HepG2 (cell line): Measurements from ENCODE around the gene CHST6. TPM values are rescaled to one million over a fixed set of nuclear protein-coding genes. Genes with fewer than 3 reads are reported as not detected.

Experiments used
- ARID4A ChIP-seq: sonication (generic); formaldehyde crosslinking; IDR thresholded peaks from 2 replicates; pipeline ENCODE4 v1.5.0; 2020; ENCODE audit warnings: mild to moderate bottlenecking, missing genetic modification reagents, borderline replicate concordance
- CSRNP1 ChIP-seq: sonication (generic); formaldehyde crosslinking; IDR thresholded peaks from 2 replicates; pipeline ENCODE4 v1.8.1; 2023; ENCODE audit warnings: mild to moderate bottlenecking, missing genetic modification reagents
- CTCF ChIP-seq: sonication (generic); formaldehyde crosslinking; IDR thresholded peaks from 2 replicates; pipeline ENCODE4 v1.5.0; 2020; ENCODE audit warnings: mild to moderate bottlenecking, missing genetic modification reagents, moderate library complexity
- FOXP4 ChIP-seq: sonication (generic); formaldehyde crosslinking; IDR thresholded peaks from 2 replicates; pipeline ENCODE4 v1.4.0; 2020; ENCODE audit warnings: missing genetic modification reagents
- HOXA7 ChIP-seq: sonication (generic); formaldehyde crosslinking; IDR thresholded peaks from 2 replicates; pipeline ENCODE4 v1.8.1; 2022; ENCODE audit warnings: mild to moderate bottlenecking, missing genetic modification reagents, moderate library complexity
- KDM5B ChIP-seq: sonication (generic); formaldehyde crosslinking; IDR thresholded peaks from 2 replicates; pipeline ENCODE4 v1.4.0; 2020; ENCODE audit warnings: missing genetic modification reagents, mild to moderate bottlenecking, borderline replicate concordance
- MLX ChIP-seq: IDR thresholded peaks from 2 replicates; pipeline ENCODE4 v1.6.1; 2016
- RNF219 ChIP-seq: sonication (generic); formaldehyde crosslinking; IDR thresholded peaks from 2 replicates; pipeline ENCODE4 v1.5.0; 2020; ENCODE audit warnings: mild to moderate bottlenecking, missing genetic modification reagents
- YY1 ChIP-seq: IDR thresholded peaks from 2 replicates; pipeline ENCODE4 v1.6.1; 2011; ENCODE audit warnings: low read length, low read depth, moderate library complexity, mild to moderate bottlenecking; ENCODE audit not compliant: insufficient read depth, insufficient replicate concordance
- ZBTB37 ChIP-seq: sonication (generic); formaldehyde crosslinking; IDR thresholded peaks from 2 replicates; pipeline ENCODE4 v1.4.0; 2020; ENCODE audit warnings: mild to moderate bottlenecking, missing genetic modification reagents
- ZFX ChIP-seq: sonication (generic); formaldehyde crosslinking; IDR thresholded peaks from 2 replicates; pipeline ENCODE4 v1.4.0; 2020; ENCODE audit warnings: mild to moderate bottlenecking, low read depth, missing genetic modification reagents, moderate library complexity
- ZNF431 ChIP-seq: sonication (generic); formaldehyde crosslinking; IDR thresholded peaks from 2 replicates; pipeline ENCODE4 v1.9.0; 2022; ENCODE audit warnings: missing genetic modification reagents, low read depth, mild to moderate bottlenecking, borderline replicate concordance
- ZNF839 ChIP-seq: sonication (generic); formaldehyde crosslinking; IDR thresholded peaks from 2 replicates; pipeline ENCODE4 v1.4.0; 2020; ENCODE audit warnings: missing genetic modification reagents, mild to moderate bottlenecking, borderline replicate concordance
- ZNF891 ChIP-seq: sonication (generic); formaldehyde crosslinking; IDR thresholded peaks from 2 replicates; pipeline ENCODE4 v1.5.0; 2020; ENCODE audit warnings: mild to moderate bottlenecking, missing genetic modification reagents
- polyA plus RNA-seq, 8 experiments: library from polyadenylated mRNA; depleted of rRNA in 3 of 8; stranded (reverse) in 7 of 8; unstranded in 1 of 8; fragments of >200 nt; fragmentation: Illumina TruSeq in 4 of 8; extraction: Trizol in 4 of 8; gene quantifications; 2 replicates each; pipeline versions ENCODE4 v1.2.1 to v1.2.3, GENCODE V29; 2011 to 2016; ENCODE audit warnings: low read depth in 4 of 8, missing spikeins in 1 of 8, mixed read lengths in 1 of 8; ENCODE audit not compliant: insufficient read depth in 1 of 8
- total RNA-seq, 5 experiments: library from RNA; depleted of rRNA; stranded (reverse); fragments of >200 nt; fragmentation: Illumina TruSeq; extraction: Trizol; gene quantifications; 2 replicates each; pipeline ENCODE4 v1.2.3, GENCODE V29; 2016; ENCODE audit warnings: low read depth in 1 of 5

CHST6 gene
- total and polyA plus RNA-seq, 2 of the 13 experiments (the other 11 are each of a cell fraction or from before 2014, with no cell fraction given): 0.18 to 0.91 TPM

- TF ChIP-seq ZNF891 (CRISPR knock-in tag) (no peak), ZNF839 (CRISPR knock-in tag) (no peak), RNF219 (CRISPR knock-in tag) (no peak), ZNF431 (CRISPR knock-in tag) (no peak), FOXP4 (CRISPR knock-in tag) (peak; percentile 21; the same call in 1 of the 2 replicates), ZBTB37 (CRISPR knock-in tag) (no peak), YY1 (no peak), ARID4A (no peak), KDM5B (CRISPR knock-in tag) (no peak), ZFX (CRISPR knock-in tag) (no peak), CTCF (CRISPR knock-in tag) (no peak), CSRNP1 (no peak), HOXA7 (no peak), MLX (CRISPR knock-in tag) (no peak)
Observed at GRCh38 chr16:75506574-75506973, 11.3 kb upstream of the CHST6 start (continued).
